BJ (cell line): ENCODE data around the gene RECK. TPM values are rescaled to one million over a fixed set of nuclear protein-coding genes. Genes with fewer than 3 reads are reported as not detected.
"Not testable (repeated sequence)": the region's sequence is repeated elsewhere in the genome, so short reads cannot be mapped to it uniquely, and the experiment has no call there.

Experiments used
- CTCF ChIA-PET: fragments of 350-600 bp; formaldehyde crosslinking; extraction: SDS; loops from one replicate; lab custom pipeline; 2021; ENCODE audit warnings: antibody characterized with exemption, inconsistent platforms; lab: Yijun Ruan, JAX
- POLR2A ChIA-PET: fragments of 300-600 bp; sonication (Branson Sonifier 250); formaldehyde crosslinking; extraction: SDS; loops from one replicate; lab custom pipeline; 2021; ENCODE audit warnings: antibody characterized with exemption; lab: Charles Lee
- DNase-seq: peaks from one replicate; pipeline ENCODE4 v3.0.0-alpha.2; 2011; ENCODE audit warnings: low read depth
- H3K27me3 ChIP-seq: 2 replicates; pipeline ENCODE4 v1.6.0; 2011; ENCODE audit warnings: low read length; ENCODE audit not compliant: control insufficient read depth, insufficient read depth
- H3K36me3 ChIP-seq: 2 replicates; pipeline ENCODE4 v1.5.1; 2011; ENCODE audit warnings: low read length; ENCODE audit not compliant: control insufficient read depth, insufficient read depth
- H3K4me3 ChIP-seq: 2 replicates; pipeline ENCODE4 v1.5.1; 2011; ENCODE audit warnings: low read depth, mild to moderate bottlenecking, control low read depth, low read length
- polyA plus RNA-seq: library from polyadenylated mRNA; depleted of rRNA; stranded (reverse); fragments of >200 nt; gene quantifications from 2 replicates; pipeline ENCODE4 v1.2.3, GENCODE V29; 2011
- TF ChIP-seq, protein P1 (sequence below): IDR thresholded peaks from 2 replicates; pipeline ENCODE4 v1.5.1; 2011; ENCODE audit warnings: low read depth, mild to moderate bottlenecking, control low read depth, inconsistent platforms, low read length, moderate library complexity; ENCODE audit not compliant: insufficient read depth

The RECK gene
- polyA plus RNA-seq, 1 experiment, result 59.8 TPM

DNA sequence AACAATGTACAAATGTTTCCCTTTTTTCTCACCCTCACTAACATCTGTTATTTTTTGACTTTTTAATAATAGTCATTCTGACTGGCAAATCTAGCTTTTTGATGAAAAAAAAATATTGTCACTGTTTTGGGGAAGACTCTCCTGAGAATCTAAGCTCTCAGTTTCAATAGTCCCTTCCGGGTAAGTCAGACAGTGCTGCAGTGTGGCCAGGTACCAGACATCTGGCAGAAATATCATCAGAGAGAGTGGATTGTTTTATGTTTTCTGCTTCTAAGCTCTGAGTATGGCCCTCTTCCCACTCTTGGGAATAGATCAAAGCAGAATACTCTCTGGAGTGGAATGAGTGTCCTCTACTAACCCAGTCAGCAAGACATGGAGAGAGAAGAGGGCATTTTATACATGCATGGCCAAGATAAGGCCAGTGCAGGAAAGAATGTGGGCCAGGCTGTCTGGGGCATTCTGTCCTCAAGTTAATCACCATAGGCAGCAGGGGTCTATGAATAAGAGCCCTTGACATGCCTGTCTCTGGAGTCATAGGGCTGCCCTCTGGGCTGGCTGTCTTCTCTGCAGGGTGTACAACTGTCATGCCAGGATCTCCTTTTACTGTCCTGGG is 40.2 kb upstream of the RECK start:
- Histone ChIP-seq H3K27me3 (no peaks in the 10 kb centered on the region), H3K36me3 (no peaks in the 10 kb centered on the region), H3K4me3 (no peak overlapping the region)
- TF ChIP-seq, protein P1, sequence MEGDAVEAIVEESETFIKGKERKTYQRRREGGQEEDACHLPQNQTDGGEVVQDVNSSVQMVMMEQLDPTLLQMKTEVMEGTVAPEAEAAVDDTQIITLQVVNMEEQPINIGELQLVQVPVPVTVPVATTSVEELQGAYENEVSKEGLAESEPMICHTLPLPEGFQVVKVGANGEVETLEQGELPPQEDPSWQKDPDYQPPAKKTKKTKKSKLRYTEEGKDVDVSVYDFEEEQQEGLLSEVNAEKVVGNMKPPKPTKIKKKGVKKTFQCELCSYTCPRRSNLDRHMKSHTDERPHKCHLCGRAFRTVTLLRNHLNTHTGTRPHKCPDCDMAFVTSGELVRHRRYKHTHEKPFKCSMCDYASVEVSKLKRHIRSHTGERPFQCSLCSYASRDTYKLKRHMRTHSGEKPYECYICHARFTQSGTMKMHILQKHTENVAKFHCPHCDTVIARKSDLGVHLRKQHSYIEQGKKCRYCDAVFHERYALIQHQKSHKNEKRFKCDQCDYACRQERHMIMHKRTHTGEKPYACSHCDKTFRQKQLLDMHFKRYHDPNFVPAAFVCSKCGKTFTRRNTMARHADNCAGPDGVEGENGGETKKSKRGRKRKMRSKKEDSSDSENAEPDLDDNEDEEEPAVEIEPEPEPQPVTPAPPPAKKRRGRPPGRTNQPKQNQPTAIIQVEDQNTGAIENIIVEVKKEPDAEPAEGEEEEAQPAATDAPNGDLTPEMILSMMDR, result no peak
- CTCF ChIA-PET, result interaction anchor here (0.7 to 2.2 kb wide), 3 partner anchors 12 to 184 kb away, joined by 3 to 16 read pairs (median 5); no protein-coding TSS in a partner anchor
- POLR2A ChIA-PET, result no interaction called here
- no peak for DNase-seq

DNA sequence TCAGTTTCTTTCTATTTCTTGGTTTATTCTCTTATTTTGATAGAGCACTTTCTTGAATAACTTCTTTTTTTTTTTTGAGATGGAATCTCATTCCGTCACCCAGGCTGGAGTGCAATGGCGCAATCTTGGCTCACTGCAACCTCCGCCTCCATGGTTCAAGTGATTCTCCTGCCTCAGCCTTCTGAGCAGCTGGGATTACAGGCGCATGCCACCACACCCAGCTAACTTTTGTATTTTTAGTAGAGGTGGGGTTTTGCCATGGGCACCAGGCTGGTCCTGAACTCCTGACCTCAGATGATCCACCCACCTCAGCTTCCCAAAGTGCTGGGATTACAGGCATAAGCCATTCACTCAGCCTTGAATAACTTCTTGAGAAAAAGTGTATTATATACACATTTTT is 39.7 kb upstream of the RECK start:
- DNase-seq, H3K4me3 ChIP-seq, H3K36me3 ChIP-seq, H3K27me3 ChIP-seq: not testable (repeated sequence)
- ChIA-PET POLR2A (interaction anchor here (0.6 kb wide), 1 partner anchor 169 kb away, joined by 3 read pairs; no protein-coding TSS in a partner anchor), CTCF (interaction anchor here (2.1 to 2.2 kb wide), 2 partner anchors 11 to 38 kb away, joined by 5 to 16 read pairs; no protein-coding TSS in a partner anchor)

DNA sequence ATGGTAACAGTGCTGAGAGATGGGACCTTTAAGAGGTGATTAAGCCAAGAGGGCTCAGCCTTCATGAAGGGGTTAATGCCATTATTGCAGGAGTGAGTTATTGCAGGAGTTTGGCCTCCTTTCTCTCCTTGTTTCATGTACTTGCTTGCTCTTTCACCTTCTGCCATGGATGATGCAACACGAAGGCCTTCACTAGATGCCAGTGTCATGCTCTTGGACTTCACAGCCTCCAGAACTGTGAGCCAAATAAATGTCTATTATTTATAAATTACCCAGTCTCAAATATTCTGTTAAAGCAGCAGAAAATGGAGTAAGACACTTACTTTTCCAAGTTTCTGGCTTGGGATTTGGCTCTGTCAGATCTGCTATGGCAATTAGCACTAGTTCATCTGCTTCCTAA is 38.4 kb upstream of the RECK start:
- Histone ChIP-seq H3K4me3 (no peak overlapping the region), H3K27me3 (peaks cover 1% of the 10 kb centered on the region; the same call in 1 of the 2 replicates), H3K36me3 (no peaks in the 10 kb centered on the region)
- no peak for DNase-seq
- ChIA-PET POLR2A (no interaction called here), CTCF (no interaction called here)
- TF ChIP-seq, protein P1, result no peak

DNA sequence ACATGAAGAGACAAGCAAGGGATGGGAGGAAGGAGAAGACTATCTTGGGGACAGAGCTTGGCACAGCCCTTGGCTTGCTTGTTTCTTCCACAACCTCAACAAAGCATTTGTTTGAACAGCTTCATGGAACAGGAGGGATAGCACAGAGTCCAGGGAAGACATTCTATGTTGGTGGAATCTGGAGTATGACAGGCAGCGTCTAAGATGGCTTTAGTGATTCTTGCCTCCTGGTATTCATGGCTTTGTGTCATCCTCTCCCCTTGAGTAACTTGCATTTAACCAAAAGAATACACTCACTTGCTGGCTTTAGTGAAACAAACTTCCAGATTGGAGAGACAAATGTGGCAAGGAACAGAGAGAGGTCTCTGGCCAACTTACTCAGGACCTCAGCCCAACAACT is 30.8 kb upstream of the RECK start:
- TF ChIP-seq, protein P1, result no peak
- Histone ChIP-seq H3K4me3 (no peak overlapping the region), H3K36me3 (no peaks in the 10 kb centered on the region), H3K27me3 (peaks cover 2% of the 10 kb centered on the region)
- DNase-seq, result no peak
- ChIA-PET CTCF (interaction anchor here (1.2 to 7.1 kb wide), 4 partner anchors 10 to 103 kb away, joined by 3 to 87 read pairs (median 8); partner anchors contain the start of gene OR2S2), POLR2A (no interaction called here)

DNA sequence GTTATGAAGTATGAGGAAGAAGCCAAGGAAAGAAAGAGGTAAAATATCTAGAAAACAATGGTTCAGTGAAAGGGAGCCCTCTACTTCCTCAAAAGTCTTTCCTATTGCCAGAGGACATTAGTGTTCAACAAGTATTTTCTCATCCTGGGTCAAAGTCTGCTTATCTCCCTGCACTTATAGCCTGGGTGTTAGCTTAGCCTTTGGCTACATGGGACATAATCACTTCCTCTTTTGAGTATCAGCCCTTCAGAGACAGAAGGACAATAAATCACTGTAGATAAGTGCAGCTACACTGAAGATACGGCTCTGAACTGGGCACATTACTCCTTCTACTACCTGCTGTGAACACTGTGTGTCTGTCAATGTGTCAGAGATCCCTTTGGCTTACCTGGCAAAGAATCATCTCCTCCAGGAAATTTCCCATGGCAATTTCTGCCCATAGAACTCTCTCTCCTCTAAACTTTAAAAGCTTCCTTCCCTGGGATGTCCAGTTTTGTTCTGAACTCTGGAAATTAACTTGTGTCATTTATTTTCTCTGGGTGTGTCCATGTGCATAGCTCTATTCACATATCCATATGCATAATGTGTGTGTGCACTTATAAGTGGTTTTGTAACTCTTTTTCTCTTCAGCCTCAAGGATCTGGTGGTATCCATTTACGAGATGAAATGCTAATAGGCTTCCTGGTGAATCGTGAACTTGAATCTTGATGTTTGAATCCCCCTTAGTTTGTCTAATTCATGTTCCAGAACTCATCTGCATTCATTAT is 30.0 kb upstream of the RECK start:
- Histone ChIP-seq H3K4me3 (no peak overlapping the region), H3K27me3 (peaks cover 2% of the 10 kb centered on the region), H3K36me3 (no peaks in the 10 kb centered on the region)
- ChIA-PET POLR2A (interaction anchor here (0.6 kb wide), 1 partner anchor 70 kb away, joined by 3 read pairs; no protein-coding TSS in a partner anchor), CTCF (interaction anchor here (0.6 to 7.1 kb wide), 20 partner anchors 10 to 327 kb away, joined by 3 to 144 read pairs (median 13); partner anchors contain the start of gene OR2S2)
- DNase-seq, result no peak
- TF ChIP-seq, protein P1, result no peak
